Activated CD8-positive, alpha-beta memory T cell treated with anti-CD3 and anti-CD28 coated beads, Interleukin-2, amount 50 U/mL, for 1 hour (primary cell): ENCODE results near the gene SDS.

Source experiments
- DNase-seq: peaks from one replicate; pipeline ENCODE4 v3.0.0-alpha.2; 2020; ENCODE audit errors: extremely low read depth

SDS gene

GRCh38 chr12:113403435-113404415 lies at the start of gene SDS:
Gene SDS (minus strand): TSS chr12:113403887. CDS start chr12:113399708, 4,179 bp downstream.
- no peak for DNase-seq

GRCh38 chr12:113453330-113453729 lies 49.6 kb upstream of the SDS start:
- no peak for DNase-seq

- DNase-seq: no peak
Measured at GRCh38 chr12:113452458-113452857, 48.8 kb upstream of the SDS start.

GRCh38 chr12:113449839-113450238 lies 46.2 kb upstream of the SDS start:
- DNase-seq: no peak

GRCh38 chr12:113449299-113449698 lies 45.6 kb upstream of the SDS start:
- DNase-seq: no peak

- no peak for DNase-seq
Measured at GRCh38 chr12:113448873-113449272, 45.2 kb upstream of the SDS start.

GRCh38 chr12:113445544-113446171 lies 42.0 kb upstream of the SDS start:
- DNase-seq: no peak

- DNase-seq: no peak
Measured at GRCh38 chr12:113443030-113443539, 39.4 kb upstream of the SDS start.

GRCh38 chr12:113440947-113441782 lies 37.5 kb upstream of the SDS start:
- DNase-seq: no peak

- no peak for DNase-seq
Measured at GRCh38 chr12:113440336-113440735, 36.6 kb upstream of the SDS start.

- no peak for DNase-seq
Measured at GRCh38 chr12:113439606-113440030, 35.9 kb upstream of the SDS start.

- DNase-seq: no peak
Measured at GRCh38 chr12:113439301-113439597, 35.6 kb upstream of the SDS start.

- no peak for DNase-seq
Measured at GRCh38 chr12:113438523-113439300, 35.0 kb upstream of the SDS start.

- DNase-seq: no peak
Measured at GRCh38 chr12:113437729-113438100, 34.0 kb upstream of the SDS start.

- no peak for DNase-seq
Measured at GRCh38 chr12:113436993-113437728, 33.5 kb upstream of the SDS start.

GRCh38 chr12:113436586-113436985 lies 32.9 kb upstream of the SDS start:
- no peak for DNase-seq

GRCh38 chr12:113435367-113435766 lies 31.7 kb upstream of the SDS start:
- DNase-seq: no peak

GRCh38 chr12:113432986-113433385 lies 29.3 kb upstream of the SDS start:
- DNase-seq: no peak

- DNase-seq: no peak
Measured at GRCh38 chr12:113428482-113428881, 24.8 kb upstream of the SDS start.

GRCh38 chr12:113427882-113428281 lies 24.2 kb upstream of the SDS start:
- no peak for DNase-seq
